Erythroblast (primary cell): ENCODE data around the gene MIEF2.

Experiments used
- GATA1 ChIP-seq: IDR thresholded peaks from 2 replicates; pipeline ENCODE4 v1.6.1; 2011; ENCODE audit warnings: low read depth, mild to moderate bottlenecking, control low read depth, low read length, moderate library complexity
- POLR2A ChIP-seq: IDR thresholded peaks from 2 replicates; pipeline ENCODE4 v1.6.1; 2011; ENCODE audit warnings: mild to moderate bottlenecking, low read length

- TF ChIP-seq POLR2A (no peak), GATA1 (no peak)
Observed at GRCh38 chr17:18280249-18280648, 19.8 kb downstream of the MIEF2 start.
